NT2/D1 (cell line): ENCODE data around the gene RC3H2.

Experiments
- SUZ12 ChIP-seq: IDR thresholded peaks from 2 replicates; pipeline ENCODE4 v1.6.1; 2011; ENCODE audit not compliant: insufficient read length, insufficient read depth; ENCODE audit errors: extremely low read depth
- YY1 ChIP-seq: IDR thresholded peaks from 2 replicates; pipeline ENCODE4 v1.6.1; 2011; ENCODE audit not compliant: insufficient read length, insufficient read depth
- ZNF274 ChIP-seq: IDR thresholded peaks from 2 replicates; pipeline ENCODE4 v1.6.1; 2011; ENCODE audit warnings: mild to moderate bottlenecking, low read depth, low read length

DNA sequence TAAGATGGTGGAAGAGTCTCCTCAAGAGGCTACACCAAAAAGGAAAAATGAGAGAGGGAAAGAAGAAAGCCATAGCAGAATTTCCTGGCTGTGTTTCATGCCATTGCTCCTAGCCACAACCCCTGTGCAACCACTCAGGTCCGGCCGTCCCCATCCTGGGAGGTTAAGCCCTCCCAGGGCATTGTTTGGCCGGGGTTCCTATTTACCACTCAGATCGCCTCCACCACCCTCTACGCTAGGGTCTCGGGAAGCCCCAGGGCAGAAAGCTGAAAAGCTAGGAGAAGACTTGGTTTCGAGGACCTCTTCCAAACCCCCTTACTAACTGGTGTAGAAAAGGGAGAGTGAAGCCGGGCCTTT, 715 bp downstream of the RC3H2 start:
- no peak for TF ChIP-seq ZNF274
- TF ChIP-seq SUZ12, result no peak
- TF ChIP-seq YY1, result no peak
